NCI-H2029 treated with DMSO at 0.1 percent for 48 hours (cell line): Measurements from ENCODE around the gene ST6GALNAC2.
"Not testable (repeated sequence)": the region's sequence is repeated elsewhere in the genome, so short reads cannot be mapped to it uniquely, and the experiment has no call there.

Source experiments
- DNase-seq: peaks from one replicate; lab custom pipeline; 2025; lab: John Stamatoyannopoulos, UW

Gene ST6GALNAC2

DNA sequence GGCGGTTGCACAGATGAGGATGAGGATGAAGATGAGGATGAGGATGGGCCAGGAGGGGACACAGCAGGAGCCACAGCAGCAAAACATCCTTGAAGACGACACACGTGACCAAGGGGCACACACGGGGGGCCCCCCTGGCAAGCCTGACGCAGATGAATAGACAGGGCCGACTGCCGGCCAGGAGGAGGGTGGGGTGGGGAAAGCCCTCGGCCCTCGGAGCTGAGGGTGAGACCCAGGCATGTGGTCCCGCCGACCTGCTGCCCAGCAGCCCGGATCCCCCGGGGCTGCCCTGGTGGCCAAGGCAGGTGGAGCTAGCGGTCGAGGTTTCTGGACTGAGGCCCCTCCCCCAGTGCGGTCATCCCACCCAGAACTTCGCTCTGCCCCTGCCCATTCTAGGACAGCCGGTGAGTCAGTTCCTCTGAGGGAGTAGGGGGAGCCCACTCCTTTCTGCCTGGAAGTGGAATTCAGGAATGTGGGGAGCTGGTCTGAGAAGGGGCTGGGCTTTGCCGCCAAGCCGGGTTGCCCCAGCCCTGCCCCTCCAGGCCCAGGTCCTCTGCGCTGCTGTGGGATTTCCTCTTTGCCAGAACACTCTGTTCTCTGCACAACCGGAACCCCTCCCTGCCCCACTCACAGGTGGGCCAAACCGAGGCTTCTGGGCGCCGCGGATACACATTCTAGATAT lies 58.1 kb downstream of the ST6GALNAC2 start:
- no peak for DNase-seq

GRCh38 chr17:76527016-76527415 lies 58.6 kb downstream of the ST6GALNAC2 start:
- not testable (repeated sequence) for DNase-seq

- not testable (repeated sequence) for DNase-seq
These were observed 60.2 kb downstream of the ST6GALNAC2 start for GRCh38 chr17:76525513-76525833.

DNA sequence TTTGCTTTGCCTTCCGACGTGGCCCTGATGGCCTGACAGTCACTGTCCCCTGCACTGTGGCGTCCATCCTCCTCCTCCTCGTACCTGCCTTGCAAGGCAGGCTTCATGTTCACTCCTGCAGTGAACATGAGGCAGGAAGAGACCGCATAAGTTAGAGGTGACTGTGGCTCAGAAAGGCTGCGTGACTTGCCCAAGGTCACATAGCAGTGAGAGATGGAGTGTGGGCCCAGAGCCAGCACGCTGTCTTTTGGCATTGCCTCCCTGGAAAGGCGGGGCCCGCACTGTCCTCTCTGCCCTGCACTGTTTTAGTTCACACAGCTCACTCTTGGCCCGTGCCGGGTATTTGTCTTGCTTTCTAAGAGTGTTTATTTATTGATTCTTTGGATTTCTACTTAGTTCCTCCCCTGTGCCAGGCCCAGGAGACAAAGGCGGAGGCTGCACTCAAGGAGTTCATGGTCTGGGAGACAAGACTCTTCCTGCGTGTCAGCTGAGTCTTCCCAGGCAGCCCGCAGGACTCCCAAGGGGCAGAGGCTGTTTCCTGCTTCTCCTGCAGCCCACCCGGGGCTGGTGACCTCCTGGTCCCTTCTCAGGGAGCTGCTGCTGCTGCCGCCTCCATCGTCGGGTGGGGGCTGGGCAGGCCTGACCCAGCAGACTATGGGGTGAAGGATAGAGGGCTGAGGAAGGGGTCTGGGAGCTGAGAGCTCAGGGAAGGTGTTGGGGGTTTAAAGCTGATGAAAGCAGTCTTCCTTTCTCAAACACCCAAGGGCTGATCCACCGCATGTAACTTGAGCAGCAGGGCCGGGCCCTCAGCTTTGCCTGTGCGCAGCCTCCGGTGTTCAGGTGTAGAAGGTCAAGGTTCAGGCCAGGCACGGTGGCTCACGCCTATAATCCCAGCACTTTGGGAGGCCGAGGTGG lies 60.8 kb downstream of the ST6GALNAC2 start:
- no peak for DNase-seq

GRCh38 chr17:76523084-76524037 lies 62.3 kb downstream of the ST6GALNAC2 start:
- DNase-seq = no peak

- DNase-seq = not testable (repeated sequence)
These were observed 64.0 kb downstream of the ST6GALNAC2 start for GRCh38 chr17:76521683-76522082.

DNA sequence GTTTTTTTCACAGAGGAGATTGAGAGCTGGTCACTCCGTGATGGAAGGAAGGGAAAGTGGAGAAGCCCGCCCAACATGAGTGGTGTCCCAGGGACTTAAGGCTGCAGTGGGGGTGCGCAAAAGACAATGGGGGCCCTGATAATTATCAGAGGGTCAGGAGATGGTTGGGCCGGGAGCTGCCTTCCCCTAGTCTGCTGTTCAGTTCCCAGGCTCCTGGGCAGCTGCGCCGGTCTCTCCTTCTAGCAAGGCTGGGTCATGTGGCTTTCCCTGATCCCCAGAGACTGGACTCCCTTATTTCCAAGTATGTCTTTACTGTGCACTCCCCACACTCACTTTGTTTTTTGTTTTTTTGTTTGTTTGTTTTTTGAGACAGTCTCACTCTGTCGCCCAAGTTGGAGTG lies 64.4 kb downstream of the ST6GALNAC2 start:
- no peak for DNase-seq

- no peak for DNase-seq
These were observed 66.4 kb downstream of the ST6GALNAC2 start for GRCh38 chr17:76519048-76519966.

DNA sequence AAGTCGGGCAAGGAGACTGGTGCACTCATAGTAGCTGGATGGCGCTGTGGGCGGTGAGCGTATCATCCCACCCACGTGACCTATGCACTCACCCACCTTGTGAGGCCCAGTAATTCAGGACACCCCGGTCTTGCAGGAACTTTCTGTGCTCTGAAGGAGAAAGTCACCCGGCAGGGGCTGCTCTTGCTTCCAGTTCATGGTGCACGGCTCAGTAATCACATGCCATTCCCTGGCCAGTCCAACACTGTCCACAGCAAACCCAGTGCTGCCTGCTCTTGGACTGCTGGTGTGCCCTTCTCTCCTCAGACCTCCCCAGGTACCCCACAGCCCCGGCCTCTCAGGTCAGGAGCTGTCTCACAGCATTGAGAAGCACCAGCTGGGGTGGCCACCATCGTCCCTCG lies 68.0 kb downstream of the ST6GALNAC2 start:
- DNase-seq = no peak
